GM18498 (cell line): ENCODE results near the gene RAPSN.

Source experiments
- ATAC-seq: cut with Tn5 transposase; IDR thresholded peaks from one replicate; pipeline ENCODE4 v1.9.1; 2021; ENCODE audit warnings: mild to moderate bottlenecking, moderate library complexity; ENCODE audit not compliant: unreplicated experiment

Gene RAPSN

GRCh38 chr11:47391711-47392432 lies 57.1 kb downstream of the RAPSN start:
- ATAC-seq: no peak

GRCh38 chr11:47391077-47391583 lies 57.8 kb downstream of the RAPSN start:
- ATAC-seq: no peak

GRCh38 chr11:47390422-47390760 lies 58.5 kb downstream of the RAPSN start:
- ATAC-seq: no peak

GRCh38 chr11:47389577-47390421 lies 59.1 kb downstream of the RAPSN start:
- ATAC-seq: no peak

DNA sequence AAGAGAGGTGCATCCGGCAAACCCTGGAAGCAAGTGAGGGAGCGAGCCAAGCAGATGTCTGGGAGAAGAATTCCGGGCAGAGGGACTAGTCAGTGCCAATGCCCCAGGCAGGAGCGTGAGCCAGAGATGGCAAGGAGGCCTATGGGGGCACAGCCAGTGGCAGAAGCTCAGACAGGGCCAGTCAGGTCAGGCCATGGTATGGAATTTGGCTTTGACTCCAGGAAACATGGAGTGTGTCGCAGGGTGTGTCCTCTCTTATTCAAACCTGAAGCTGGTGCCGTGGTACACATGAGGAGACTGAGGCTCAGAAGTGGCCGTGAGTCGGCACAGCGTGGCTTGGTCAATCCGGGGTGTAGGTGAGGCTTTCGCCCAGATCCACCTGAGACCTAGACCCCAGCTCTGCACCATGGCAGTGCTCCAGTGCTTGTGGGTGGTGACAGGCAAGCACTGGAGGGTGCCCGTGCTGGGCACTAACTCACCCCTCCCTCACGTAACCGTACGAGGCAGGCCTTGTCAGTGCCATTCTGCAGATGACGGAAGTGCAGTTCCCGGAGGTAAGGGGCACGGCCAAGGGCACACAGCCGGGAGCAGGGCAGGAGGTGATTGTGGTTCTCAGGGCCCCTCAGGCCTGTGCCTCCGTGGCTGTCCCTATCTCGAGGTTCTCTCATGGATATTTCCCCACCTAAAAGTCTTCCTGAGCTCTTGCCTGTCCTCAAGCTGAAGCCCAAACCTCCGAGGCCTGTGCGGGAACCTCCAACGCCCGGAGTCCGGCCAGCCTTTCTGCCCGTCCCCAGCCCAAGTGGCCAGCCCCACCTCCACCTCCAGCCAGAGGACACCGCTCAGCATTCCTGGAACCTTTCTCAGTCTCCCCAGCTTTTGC lies 60.0 kb downstream of the RAPSN start:
- no peak for ATAC-seq

- ATAC-seq: no peak
Measured at GRCh38 chr11:47387944-47388696, 60.8 kb downstream of the RAPSN start.
